H1 (cell line): ENCODE measurements around the gene KATNBL1. TPM values are rescaled to one million over a fixed set of nuclear protein-coding genes. Genes with fewer than 3 reads are reported as not detected.

Source experiments
- CTCF ChIP-seq, 3 experiments: IDR thresholded peaks; 1 replicate in 2 of 3; 2 replicates in 1 of 3; pipeline versions ENCODE4 v1.5.1 to v1.6.1; 2011; ENCODE audit warnings: low read length in 3 of 3, mild to moderate bottlenecking in 3 of 3, inconsistent platforms in 2 of 3, low read depth in 1 of 3, moderate library complexity in 1 of 3; ENCODE audit not compliant: insufficient read depth in 1 of 3; ENCODE audit errors: control extremely low read depth in 1 of 3
- EZH2 ChIP-seq: fragments of 200-600 bp; sonication (generic); IDR thresholded peaks from 2 replicates; pipeline ENCODE4 v1.7.1; 2012; ENCODE audit warnings: low read depth, mild to moderate bottlenecking, moderate library complexity, low read length, inconsistent platforms; ENCODE audit not compliant: severe bottlenecking
- polyA plus RNA-seq, 7 experiments: library from polyadenylated mRNA; depleted of rRNA in 3 of 7; stranded (reverse) in 5 of 7; unstranded in 2 of 7; fragments of >200 nt in 5 of 7; fragments of 200-250 nt in 2 of 7; gene quantifications; 1 replicate in 5 of 7; 2 replicates in 1 of 7; 4 replicates in 1 of 7; pipeline versions ENCODE4 v1.2.1 to v1.2.3, GENCODE V29; 2011 to 2013; ENCODE audit warnings: missing spikeins in 2 of 7, mixed read lengths in 2 of 7
- total RNA-seq: library from RNA; stranded (reverse); fragmentation: NEBNext Ultra II Directional; extraction: Animal tissue kit (Norgen Biotek cat#: 25700); gene quantifications from 2 replicates; pipeline ENCODE4 v1.2.1, GENCODE V29; 2021

Gene KATNBL1
- total and polyA plus RNA-seq, 2 of the 8 experiments (the other 6 are each of a cell fraction or from before 2014, with no cell fraction given), result 14.2 to 51.4 TPM

DNA sequence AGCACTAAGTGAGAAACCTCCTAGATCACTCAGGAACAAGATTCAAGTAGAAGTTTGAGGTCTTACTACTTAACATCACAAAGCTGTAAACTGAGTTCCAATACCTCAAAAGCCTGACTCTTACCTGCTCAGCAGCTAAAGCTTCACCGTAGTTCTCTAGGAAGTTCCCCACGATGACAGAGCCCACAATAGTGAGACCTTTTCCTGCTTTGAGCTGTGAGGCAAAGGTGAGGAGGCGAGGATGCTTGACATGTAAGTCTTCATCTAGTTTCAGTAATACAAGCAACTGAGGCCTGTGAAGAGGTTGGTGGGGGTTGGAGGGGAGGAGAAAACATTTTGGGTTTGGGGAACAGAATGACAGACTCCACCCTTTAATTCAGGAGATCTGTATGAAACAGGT lies 30.6 kb upstream of the KATNBL1 start (continued):
- no peak for TF ChIP-seq CTCF (IDR thresholded peaks at IDR 0.05; ENCODE audit: control extremely low read depth in 1 of 3, insufficient read depth in 1 of 3, low read depth in 1 of 3, low read length in 3 of 3)
- TF ChIP-seq EZH2, result no peak
